ENCODE results near the gene IBA57. TPM values are rescaled to one million over a fixed set of nuclear protein-coding genes. Genes with fewer than 3 reads are reported as not detected.

Gene IBA57
- total RNA-seq, 1 experiment from 2014 or later, result 0.60 TPM

- no peak for DNase-seq (ENCODE audit: low read depth)
Measured at GRCh38 chr1:228144993-228145343, 20.6 kb upstream of the IBA57 start.

GRCh38 chr1:228145463-228146416, 19.9 kb upstream of the IBA57 start:
- DNase-seq (ENCODE audit: low read depth), result no peak

GRCh38 chr1:228146417-228147150, 19.0 kb upstream of the IBA57 start:
- DNase-seq (ENCODE audit: low read depth), result no peak

GRCh38 chr1:228147151-228147693, 18.4 kb upstream of the IBA57 start:
- DNase-seq (ENCODE audit: low read depth), result no peak

- DNase-seq (ENCODE audit: low read depth), result no peak
Measured at GRCh38 chr1:228147768-228148167, 17.8 kb upstream of the IBA57 start.

GRCh38 chr1:228148196-228148861, 17.3 kb upstream of the IBA57 start:
- DNase-seq (ENCODE audit: low read depth), result no peak

- DNase-seq (ENCODE audit: low read depth), result no peak
Measured at GRCh38 chr1:228148935-228149405, 16.6 kb upstream of the IBA57 start.

- DNase-seq (ENCODE audit: low read depth), result no peak
Measured at GRCh38 chr1:228149406-228150119, 16.0 kb upstream of the IBA57 start, which contains the start of gene GJC2. GJC2 (plus strand) TSS chr1:228149930; CDS start chr1:228157759, 7,829 bp downstream.

- DNase-seq (ENCODE audit: low read depth), result no peak
Measured at GRCh38 chr1:228150120-228150460, 15.5 kb upstream of the IBA57 start.

GRCh38 chr1:228150461-228151179, 15.0 kb upstream of the IBA57 start:
- DNase-seq (ENCODE audit: low read depth), result no peak

GRCh38 chr1:228151180-228151925, 14.3 kb upstream of the IBA57 start:
- DNase-seq (ENCODE audit: low read depth), result no peak

- no peak for DNase-seq (ENCODE audit: low read depth)
Measured at GRCh38 chr1:228152097-228152917, 13.3 kb upstream of the IBA57 start.

GRCh38 chr1:228152918-228153258, 12.7 kb upstream of the IBA57 start:
- DNase-seq (ENCODE audit: low read depth), result no peak

- no peak for DNase-seq (ENCODE audit: low read depth)
Measured at GRCh38 chr1:228154021-228154669, 11.5 kb upstream of the IBA57 start.

GRCh38 chr1:228154670-228155571, 10.7 kb upstream of the IBA57 start:
- DNase-seq (ENCODE audit: low read depth), result no peak

- no peak for DNase-seq (ENCODE audit: low read depth)
Measured at GRCh38 chr1:228155596-228156514, 9.7 kb upstream of the IBA57 start.
